ENCODE data around the gene CDH13.

CDH13 gene

DNA sequence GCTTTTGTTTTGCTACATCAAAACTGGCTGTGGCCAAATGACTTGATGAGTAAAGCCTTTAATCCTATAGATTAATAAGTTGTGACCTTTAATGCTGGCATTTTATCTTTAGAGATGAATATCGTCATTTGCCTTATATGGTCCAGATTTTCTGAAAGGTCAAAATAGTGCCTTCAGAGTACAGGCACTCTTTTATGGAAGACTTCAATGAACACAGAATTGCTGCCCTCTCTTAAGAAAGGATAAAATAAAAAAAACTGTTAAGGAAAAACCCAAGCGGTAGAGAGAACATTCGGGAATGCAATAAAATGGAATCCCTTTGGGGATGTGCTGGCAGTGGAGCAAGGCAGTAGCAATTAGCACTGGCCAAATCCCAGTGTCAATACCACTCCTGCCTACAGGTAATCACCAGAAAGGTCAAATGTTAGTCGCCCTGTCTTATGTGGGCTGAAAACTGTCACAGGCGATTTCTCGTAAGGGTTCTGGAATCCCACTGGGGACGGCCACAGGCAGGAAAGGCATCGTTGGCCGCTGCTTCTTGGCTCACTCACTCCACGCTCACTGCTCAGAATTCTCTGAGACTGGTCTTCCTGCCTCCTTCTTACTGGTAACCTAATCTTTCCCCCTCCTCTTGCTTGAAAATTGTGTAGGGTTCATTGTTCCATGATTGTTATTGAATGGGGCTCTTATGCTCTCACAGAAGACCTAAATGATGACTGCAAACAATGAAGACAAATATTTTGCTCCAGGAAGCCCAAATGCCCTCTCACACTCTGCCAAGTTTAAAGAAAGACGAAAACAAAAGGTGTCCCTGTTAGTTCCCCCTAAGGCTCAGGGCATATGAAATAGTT is 1135.6 kb downstream of the CDH13 start:
- Histone ChIP-seq H3K27me3 (ENCODE audit: insufficient read depth, low read length, poor library complexity) (no peaks in the 10 kb centered on the region), H3K27ac (ENCODE audit: low read length) (no peak overlapping the region), H4K20me1 (ENCODE audit: insufficient read depth, low read length) (no peaks in the 10 kb centered on the region), H3K9me3 (ENCODE audit: insufficient read depth, low read length, severe bottlenecking) (no peaks in the 10 kb centered on the region), H3K4me1 (ENCODE audit: insufficient read depth, low read length) (no peaks in the 10 kb centered on the region), H2AFZ (ENCODE audit: low read depth, low read length) (no peak overlapping the region), H3K36me3 (ENCODE audit: insufficient read depth, low read length) (no peaks in the 10 kb centered on the region), H3K9ac (ENCODE audit: low read depth, low read length) (no peak overlapping the region), H3K4me2 (ENCODE audit: insufficient read depth, low read length) (no peak overlapping the region), H3K4me3 (ENCODE audit: low read depth in 1 of 2, low read length in 2 of 2) (no peak overlapping the region), H3K79me2 (ENCODE audit: insufficient read depth, low read length) (no peaks in the 10 kb centered on the region)
- DNase-seq (no peak), ATAC-seq (ENCODE audit: insufficient read depth, low read depth) (no peak)
- TF ChIP-seq CTCF (IDR thresholded peaks at IDR 0.05; ENCODE audit: borderline replicate concordance, extremely low read depth, low read length, poor library complexity, severe bottlenecking) (no peak), EZH2 (IDR thresholded peaks at IDR 0.05; ENCODE audit: borderline replicate concordance, low read depth, low read length, severe bottlenecking) (no peak)

GRCh38 chr16:83762992-83763358 is 1136.2 kb downstream of the CDH13 start:
- H3K27ac ChIP-seq (ENCODE audit: low read length): no peak overlapping the region
- H4K20me1 ChIP-seq (ENCODE audit: insufficient read depth, low read length): no peaks in the 10 kb centered on the region
- H3K4me1 ChIP-seq (ENCODE audit: insufficient read depth, low read length): no peaks in the 10 kb centered on the region
- TF ChIP-seq CTCF (IDR thresholded peaks at IDR 0.05; ENCODE audit: borderline replicate concordance, extremely low read depth, low read length, poor library complexity, severe bottlenecking): no peak
- no peak for TF ChIP-seq EZH2 (IDR thresholded peaks at IDR 0.05; ENCODE audit: borderline replicate concordance, low read depth, low read length, severe bottlenecking)
- no peaks in the 10 kb centered on the region for H3K36me3 ChIP-seq (ENCODE audit: insufficient read depth, low read length)
- H3K9me3 ChIP-seq (ENCODE audit: insufficient read depth, low read length, severe bottlenecking): no peaks in the 10 kb centered on the region
- H3K4me3 ChIP-seq (ENCODE audit: low read depth in 1 of 2, low read length in 2 of 2): no peak overlapping the region
- ATAC-seq (ENCODE audit: insufficient read depth, low read depth): no peak
- H3K4me2 ChIP-seq (ENCODE audit: insufficient read depth, low read length): no peak overlapping the region
- no peaks in the 10 kb centered on the region for H3K79me2 ChIP-seq (ENCODE audit: insufficient read depth, low read length)
- no peak overlapping the region for H3K9ac ChIP-seq (ENCODE audit: low read depth, low read length)
- H3K27me3 ChIP-seq (ENCODE audit: insufficient read depth, low read length, poor library complexity): no peaks in the 10 kb centered on the region
- no peak overlapping the region for H2AFZ ChIP-seq (ENCODE audit: low read depth, low read length)
- DNase-seq: no peak

GRCh38 chr16:83768986-83769385 is 1142.2 kb downstream of the CDH13 start:
- H3K4me3 ChIP-seq (ENCODE audit: low read depth in 1 of 2, low read length in 2 of 2): no peak overlapping the region
- ATAC-seq (ENCODE audit: insufficient read depth, low read depth) (no peak), DNase-seq (no peak)
- TF ChIP-seq EZH2 (IDR thresholded peaks at IDR 0.05; ENCODE audit: borderline replicate concordance, low read depth, low read length, severe bottlenecking) (no peak), CTCF (IDR thresholded peaks at IDR 0.05; ENCODE audit: borderline replicate concordance, extremely low read depth, low read length, poor library complexity, severe bottlenecking) (no peak)
- no peak overlapping the region for H3K27ac ChIP-seq (ENCODE audit: low read length)
- no peak overlapping the region for H3K9ac ChIP-seq (ENCODE audit: low read depth, low read length)
- H3K4me1 ChIP-seq (ENCODE audit: insufficient read depth, low read length): no peaks in the 10 kb centered on the region
- H3K27me3 ChIP-seq (ENCODE audit: insufficient read depth, low read length, poor library complexity): no peaks in the 10 kb centered on the region
- H4K20me1 ChIP-seq (ENCODE audit: insufficient read depth, low read length): no peaks in the 10 kb centered on the region
- no peaks in the 10 kb centered on the region for H3K9me3 ChIP-seq (ENCODE audit: insufficient read depth, low read length, severe bottlenecking)
- H3K79me2 ChIP-seq (ENCODE audit: insufficient read depth, low read length): no peaks in the 10 kb centered on the region
- no peak overlapping the region for H3K4me2 ChIP-seq (ENCODE audit: insufficient read depth, low read length)
- H2AFZ ChIP-seq (ENCODE audit: low read depth, low read length): no peak overlapping the region
- no peaks in the 10 kb centered on the region for H3K36me3 ChIP-seq (ENCODE audit: insufficient read depth, low read length)
